Psoas muscle (tissue), 8 donors: ENCODE measurements around the gene CYB561D1. TPM values are rescaled to one million over a fixed set of nuclear protein-coding genes. Genes with fewer than 3 reads are reported as not detected.

Experiments used
- ATAC-seq, 4 donors: fragments of 200-7000 bp; cut with Tn5 transposase; one replicate each; pipeline ENCODE4 v1.9.1; 2020; ENCODE audit warnings: moderate library complexity in 3 of 4, mild to moderate bottlenecking in 2 of 4
- DNase-seq, 2 donors: peaks; one replicate each; pipeline ENCODE4 v3.0.0-alpha.2; 2020
- H3K27ac ChIP-seq: fragments of 200-600 bp; one replicate; pipeline ENCODE4 v1.8.0; 2022
- H3K27me3 ChIP-seq, 3 donors: fragments of 200-600 bp in 1 of 3; one replicate each; pipeline versions ENCODE4 v1.6.1 to v1.8.0; 2013 to 2022; ENCODE audit warnings: low read length in 2 of 3, mild to moderate bottlenecking in 2 of 3, moderate library complexity in 1 of 3; ENCODE audit not compliant: insufficient read depth in 3 of 3
- H3K36me3 ChIP-seq, 2 donors: fragments of 200-600 bp in 1 of 2; one replicate each; pipeline versions ENCODE4 v1.6.1 to v1.8.0; 2013 to 2022; ENCODE audit warnings: low read depth in 1 of 2, mild to moderate bottlenecking in 1 of 2, moderate library complexity in 1 of 2; ENCODE audit not compliant: insufficient read depth in 1 of 2
- H3K4me1 ChIP-seq: fragments of 200-600 bp; one replicate; pipeline ENCODE4 v1.8.0; 2022
- H3K4me3 ChIP-seq: fragments of 200-600 bp; one replicate; pipeline ENCODE4 v1.8.0; 2022; ENCODE audit warnings: mild to moderate bottlenecking
- H3K9me3 ChIP-seq: fragments of 200-600 bp; one replicate; pipeline ENCODE4 v1.8.0; 2022
- CTCF ChIP-seq: fragments of 200-600 bp; IDR thresholded peaks from one replicate; pipeline ENCODE4 v1.8.0; 2022; ENCODE audit warnings: antibody characterized with exemption
- WGBS, 3 donors: extraction: QIAGEN DNeasy Blood & Tissue Kit; methylation state at CpG; one replicate each; pipeline versions ENCODE4 v1.1.6 to v1.1.7; 2013; 5-methylcytosine and 5-hydroxymethylcytosine counted together
- intact Hi-C, 2 donors: fragments of 100-400 bp; cut with DNase I; formaldehyde crosslinking; loops; one replicate each; pipeline versions ENCODE4 v1.11.0 to v1.14.2; 2022
- polyA plus RNA-seq, 3 donors: library from polyadenylated mRNA; stranded (reverse); fragments of 200-250 nt; gene quantifications; one replicate each; pipeline ENCODE4 v1.2.3, GENCODE V29; 2013
- total RNA-seq, 4 donors: library from RNA; stranded (reverse); fragmentation: NEBNext Ultra II Directional in 2 of 4; extraction: Animal tissue kit (Norgen Biotek cat#: 25700) in 2 of 4; gene quantifications; one replicate each; pipeline versions ENCODE4 v1.2.1 to v1.2.4, GENCODE V29; 2021 to 2023
- donor health status: healthy with polysubstance abuse.
- donor health status: DM: no; HTN: no; CAD: no; lungs with moderate emphysema.
- donor health status: Bipolar disorder and iron deficiency.
- donor health status: healthy.
- donor health status: DM: yes; HTN: yes; CAD: no.
- donor health status: DM: no; HTN: no; CAD: no.
- donor health status: DM: no; HTN: no; CAD: no.
- donor health status: DM: yes; HTN: yes; CAD: no.

Gene CYB561D1
- total and polyA plus RNA-seq, 7 donors = 1.8 to 15.0 (median 3.5) TPM

- Histone ChIP-seq H3K27ac (peak overlapping the region; percentile 83), H3K36me3 (no peaks in the 10 kb centered on the region), H3K4me3 (peak overlapping the region; percentile 33), H3K4me1 (peaks cover 63% of the 10 kb centered on the region), H3K9me3 (no peaks in the 10 kb centered on the region), H3K27me3 (no peaks in the 10 kb centered on the region)
- TF ChIP-seq CTCF = peak; percentile 98
- intact Hi-C loops = loop anchor here in 1 of 2 donors (1.0 to 2.0 kb wide), 3 partner anchors 34 to 256 kb away; partner anchors contain the start of gene CYB561D1
- ATAC-seq (peak; percentile 74 to 77 (median 76)), DNase-seq (peak; percentile 85 to 92)
- 8 to 11% (median 10%) methylated on average over 11 to 12 of the region's 12 CpGs for WGBS, 3 donors
Observed at GRCh38 chr1:109532365-109533136, 38.7 kb downstream of the CYB561D1 start.

DNA sequence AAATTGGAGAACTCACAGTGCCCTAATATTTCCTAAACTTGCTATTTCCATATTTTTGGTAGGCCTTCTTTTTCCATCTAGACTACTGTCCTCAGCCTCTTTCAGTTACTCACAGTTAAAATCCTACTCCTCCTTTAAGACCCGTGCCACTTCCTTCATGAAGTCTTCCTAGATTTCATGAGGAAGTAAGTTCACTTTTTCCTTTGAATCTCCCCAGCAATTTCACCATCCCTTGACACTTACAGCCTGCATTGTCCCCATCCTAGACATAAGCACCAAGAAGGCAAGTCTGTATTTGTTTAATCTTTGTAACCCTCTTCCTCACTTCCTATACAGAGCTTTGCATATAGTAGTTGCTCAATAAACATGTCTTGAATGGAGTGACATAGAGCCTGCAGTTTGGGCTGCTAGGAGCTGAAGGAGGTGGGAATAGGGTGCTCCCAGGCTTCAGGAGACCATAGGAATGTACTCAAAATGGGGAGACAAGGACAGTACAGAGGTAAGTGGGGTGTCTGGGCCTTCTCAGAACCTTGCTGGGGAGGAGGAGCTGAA is 40.5 kb downstream of the CYB561D1 start:
- no peak for ATAC-seq
- DNase-seq = no peak
- intact Hi-C loops = no loop called here
- H3K9me3 ChIP-seq = no peaks in the 10 kb centered on the region
- H3K27me3 ChIP-seq = no peaks in the 10 kb centered on the region
- WGBS, 3 donors = 70 to 87% (median 84%) methylated on average over 1 of the region's 1 CpG
- H3K4me1 ChIP-seq = peaks cover 63% of the 10 kb centered on the region
- peak overlapping the region; percentile 85 for H3K27ac ChIP-seq
- no peak overlapping the region for H3K4me3 ChIP-seq
- TF ChIP-seq CTCF = no peak
- H3K36me3 ChIP-seq = no peaks in the 10 kb centered on the region

DNA sequence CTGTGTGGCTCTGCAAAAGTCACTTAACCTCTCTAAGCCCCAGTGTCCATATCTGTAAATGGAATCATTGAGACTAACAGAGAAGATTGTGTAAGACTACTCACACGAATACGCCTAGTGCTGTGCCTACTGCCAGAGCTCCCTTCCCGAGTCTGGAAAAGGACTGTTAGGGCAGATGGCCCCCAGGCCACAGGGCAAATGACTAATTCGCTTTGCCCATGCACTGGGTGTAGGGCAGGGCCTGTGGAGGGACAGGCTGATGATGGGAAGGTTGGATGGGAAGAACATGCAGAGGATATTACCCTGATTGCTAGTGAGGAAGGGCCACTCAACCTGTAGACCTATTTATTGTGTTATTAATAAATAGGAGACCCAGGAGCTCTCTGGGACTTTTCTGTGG is 41.6 kb downstream of the CYB561D1 start:
- no peaks in the 10 kb centered on the region for H3K9me3 ChIP-seq
- H3K27ac ChIP-seq = peak overlapping the region; percentile 85
- no peaks in the 10 kb centered on the region for H3K27me3 ChIP-seq
- ATAC-seq (peak; percentile 14 to 42 (median 25)), DNase-seq (peak in 1 of 2 donors; percentile 53)
- intact Hi-C loops = no loop called here
- 27 to 51% (median 30%) methylated on average over 4 of the region's 4 CpGs for WGBS, 3 donors
- H3K4me3 ChIP-seq = peak overlapping the region; percentile 30
- no peaks in the 10 kb centered on the region for H3K36me3 ChIP-seq
- peaks cover 53% of the 10 kb centered on the region for H3K4me1 ChIP-seq
- TF ChIP-seq CTCF = no peak

DNA sequence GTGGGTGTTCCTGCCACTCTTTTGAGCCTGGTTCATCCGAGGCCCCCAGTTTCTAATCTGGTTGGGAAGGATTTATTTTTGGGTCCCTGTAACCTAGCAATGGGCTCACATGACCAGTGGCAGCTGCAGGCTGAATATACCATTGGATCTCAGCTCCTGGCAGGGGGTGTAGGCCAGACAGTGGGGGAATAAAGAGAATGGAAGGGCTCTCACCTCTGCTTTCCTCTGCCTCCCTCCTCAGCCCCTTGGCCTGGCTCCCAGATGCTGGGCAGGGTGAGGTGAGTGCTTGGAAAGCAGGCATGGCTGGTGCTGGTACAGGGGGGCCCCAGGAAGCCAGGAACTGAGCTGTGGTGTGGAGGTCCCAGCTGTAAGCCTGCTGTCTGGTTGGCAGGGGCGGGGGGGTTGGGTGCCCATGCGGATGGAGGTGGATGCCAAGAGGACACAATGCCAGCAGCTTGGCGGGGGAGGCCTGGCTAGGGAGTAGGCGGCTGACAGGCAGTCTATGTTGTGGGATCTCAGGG is 42.1 kb downstream of the CYB561D1 start:
- DNase-seq (peak; percentile 45 to 84), ATAC-seq (peak; percentile 73 to 79 (median 76))
- Histone ChIP-seq H3K27ac (peak overlapping the region; percentile 85), H3K36me3 (no peaks in the 10 kb centered on the region), H3K27me3 (no peaks in the 10 kb centered on the region), H3K9me3 (no peaks in the 10 kb centered on the region), H3K4me1 (peaks cover 53% of the 10 kb centered on the region), H3K4me3 (peak overlapping the region; percentile 30)
- intact Hi-C loops = no loop called here
- no peak for TF ChIP-seq CTCF
- 18 to 27% (median 24%) methylated on average over 5 of the region's 5 CpGs for WGBS, 3 donors
